ENCODE results near the gene TBC1D4. TPM values are rescaled to one million over a fixed set of nuclear protein-coding genes. Genes with fewer than 3 reads are reported as not detected.

TBC1D4 gene
- total and polyA plus RNA-seq, 10 donors, result 10.1 to 67.0 (median 21.6) TPM

DNA sequence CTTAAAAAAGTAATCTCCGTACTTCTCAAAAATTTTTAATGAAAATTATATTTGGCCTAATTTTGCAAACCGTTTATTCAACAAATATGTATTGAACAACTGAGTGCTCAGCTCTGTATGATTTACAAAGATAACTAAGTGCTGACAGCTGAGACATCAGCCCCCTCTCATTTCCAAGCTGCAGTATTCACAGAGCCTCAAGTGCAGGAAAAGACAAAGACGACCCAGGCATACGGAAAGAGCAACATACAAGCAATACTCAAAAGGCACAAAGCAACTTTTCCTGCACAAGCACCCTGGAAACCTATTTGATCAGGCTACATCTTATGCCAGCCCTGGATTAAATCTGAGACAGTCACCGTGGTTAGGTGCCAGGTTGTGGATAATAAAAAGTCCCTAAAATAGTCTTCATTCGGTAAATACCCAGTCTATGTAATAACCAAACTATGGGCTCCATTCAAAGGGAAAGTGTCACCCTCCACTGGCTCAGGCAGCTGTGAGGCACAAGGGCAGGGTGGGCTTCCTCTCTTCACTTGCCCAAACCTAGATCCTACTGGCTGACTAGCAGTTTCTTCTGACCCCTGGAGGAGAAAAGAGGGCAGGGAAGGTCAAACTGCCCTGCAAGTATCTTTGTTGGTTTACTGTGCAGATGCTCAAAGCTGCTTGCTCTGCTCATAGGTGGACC, 65.5 kb downstream of the TBC1D4 start:
- H3K36me3 ChIP-seq, result no peaks in the 10 kb centered on the region
- H3K9me3 ChIP-seq, result no peaks in the 10 kb centered on the region
- no peak for DNase-seq
- intact Hi-C loops (cut with DNase I; ENCODE audit: low total_unique reads), result no loop called here
- 52 to 66% (median 59%) methylated on average over 6 of the region's 6 CpGs for WGBS, 5 donors
- no peak overlapping the region for H3K4me3 ChIP-seq
- H3K27ac ChIP-seq, result peak overlapping the region in 1 of 8 donors; percentile 23
- H3K4me1 ChIP-seq, result peaks cover 0 to 24% (median 9%) of the 10 kb centered on the region in 6 donors
- TF ChIP-seq POLR2A (IDR thresholded peaks at IDR 0.05) (no peak), CTCF (IDR thresholded peaks at IDR 0.05 in 8 of 11, conservative IDR thresholded peaks at IDR 0.05 in 3 of 11) (no peak), POLR2AphosphoS5 (IDR thresholded peaks at IDR 0.05) (no peak)
- H3K27me3 ChIP-seq (replicated peaks in 1 of 7), result no peaks in the 10 kb centered on the region

- TF ChIP-seq POLR2A (IDR thresholded peaks at IDR 0.05), result no peak
- H3K27ac ChIP-seq, result peak overlapping the region in 2 of 8 donors; percentile 17 to 23
- 73 to 91% (median 86%) methylated on average over 1 of the region's 1 CpG for WGBS, 5 donors
- intact Hi-C loops (cut with DNase I; ENCODE audit: low total_unique reads), result no loop called here
- no peaks in the 10 kb centered on the region for H3K27me3 ChIP-seq (replicated peaks in 1 of 7)
- peaks cover 0 to 24% (median 9%) of the 10 kb centered on the region in 6 donors for H3K4me1 ChIP-seq
- DNase-seq, result no peak
- no peaks in the 10 kb centered on the region for H3K9me3 ChIP-seq
- H3K4me3 ChIP-seq, result no peak overlapping the region
- H3K36me3 ChIP-seq, result no peaks in the 10 kb centered on the region
Measured at GRCh38 chr13:75415694-75416093, 66.3 kb downstream of the TBC1D4 start.

DNA sequence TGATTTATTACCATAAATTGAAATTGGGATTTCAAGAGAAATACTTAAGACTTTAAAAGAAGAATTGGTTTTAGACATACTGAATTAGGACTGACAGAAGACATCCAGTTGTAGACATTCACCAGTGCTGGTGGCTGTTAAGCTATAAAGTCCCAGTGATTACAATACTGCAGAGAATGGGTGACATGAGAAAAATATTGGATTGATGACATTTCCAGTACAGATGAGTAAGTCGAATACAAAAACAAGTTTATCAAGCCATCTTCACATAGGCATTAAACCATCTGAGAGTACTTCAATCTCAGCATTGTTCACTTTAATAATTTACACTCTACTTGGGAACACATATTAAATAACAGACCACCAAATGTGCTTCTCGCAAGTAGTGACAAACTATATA, 66.8 kb downstream of the TBC1D4 start:
- TF ChIP-seq CTCF (IDR thresholded peaks at IDR 0.05 in 8 of 11, conservative IDR thresholded peaks at IDR 0.05 in 3 of 11) (no peak), POLR2A (IDR thresholded peaks at IDR 0.05) (no peak), POLR2AphosphoS5 (IDR thresholded peaks at IDR 0.05) (no peak)
- no peaks in the 10 kb centered on the region for H3K27me3 ChIP-seq (replicated peaks in 1 of 7)
- H3K9me3 ChIP-seq, result no peaks in the 10 kb centered on the region
- WGBS, 5 donors, result 86 to 98% (median 93%) methylated on average over 2 of the region's 2 CpGs
- H3K36me3 ChIP-seq, result no peaks in the 10 kb centered on the region
- peaks cover 0 to 24% (median 9%) of the 10 kb centered on the region in 6 donors for H3K4me1 ChIP-seq
- DNase-seq, result no peak
- no peak overlapping the region for H3K4me3 ChIP-seq
- H3K27ac ChIP-seq, result peak overlapping the region in 1 of 8 donors; percentile 21
- intact Hi-C loops (cut with DNase I; ENCODE audit: low total_unique reads), result no loop called here

GRCh38 chr13:75414036-75414827, 67.7 kb downstream of the TBC1D4 start:
- Histone ChIP-seq H3K9me3 (no peaks in the 10 kb centered on the region), H3K27ac (no peak overlapping the region), H3K4me3 (no peak overlapping the region), H3K4me1 (peaks cover 0 to 21% (median 9%) of the 10 kb centered on the region in 6 donors), H3K36me3 (no peaks in the 10 kb centered on the region), H3K27me3 (replicated peaks in 1 of 7) (no peaks in the 10 kb centered on the region)
- DNase-seq, result no peak
- intact Hi-C loops (cut with DNase I; ENCODE audit: low total_unique reads), result no loop called here
- TF ChIP-seq POLR2AphosphoS5 (IDR thresholded peaks at IDR 0.05), result no peak
- no peak for TF ChIP-seq CTCF (IDR thresholded peaks at IDR 0.05 in 8 of 11, conservative IDR thresholded peaks at IDR 0.05 in 3 of 11)
- no peak for TF ChIP-seq POLR2A (IDR thresholded peaks at IDR 0.05)
- 74 to 94% (median 82%) methylated on average over 2 of the region's 2 CpGs for WGBS, 5 donors
